ENCODE results near the gene POMGNT1. TPM values are rescaled to one million over a fixed set of nuclear protein-coding genes. Genes with fewer than 3 reads are reported as not detected.

The POMGNT1 gene
- total and polyA plus RNA-seq, 8 donors = 52.9 to 85.3 (median 71.8) TPM

DNA sequence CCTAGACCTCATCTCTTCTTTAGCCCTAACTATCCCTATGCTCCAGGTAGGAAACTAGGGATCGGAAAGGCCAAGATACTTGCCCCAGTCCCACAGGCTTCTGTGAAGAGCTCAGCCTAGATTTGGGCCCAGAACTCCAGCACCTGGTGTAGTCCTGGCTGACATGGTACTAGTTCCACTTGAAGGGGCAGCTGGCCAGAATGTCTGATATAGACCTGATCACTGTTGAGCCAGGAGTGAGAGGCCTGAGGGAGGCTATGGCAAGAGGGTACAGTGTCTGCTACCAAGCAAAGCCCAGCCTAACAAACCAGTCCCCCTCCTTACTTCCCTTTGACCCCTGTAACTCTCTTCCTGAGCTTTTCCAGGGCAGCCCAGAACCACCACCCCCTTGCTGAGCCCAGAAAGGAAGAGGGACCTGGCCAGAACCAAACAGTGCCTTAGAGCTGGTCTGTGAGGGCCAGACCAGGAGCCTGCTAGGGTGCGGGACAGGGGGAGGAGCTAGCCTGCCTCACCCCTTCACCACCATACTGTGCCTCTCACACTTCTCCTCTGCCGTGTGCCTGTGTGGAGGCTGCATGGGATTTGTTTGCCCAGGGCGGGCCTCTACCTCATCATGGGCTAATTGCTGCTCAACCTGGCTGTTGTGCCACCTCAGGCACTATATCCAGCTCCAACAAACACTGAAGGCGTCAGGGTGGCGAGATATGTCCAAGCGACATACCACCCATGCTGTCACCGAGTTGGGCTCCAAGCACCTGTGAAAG is 10.9 kb downstream of the POMGNT1 start:
- TF ChIP-seq, protein P1, sequence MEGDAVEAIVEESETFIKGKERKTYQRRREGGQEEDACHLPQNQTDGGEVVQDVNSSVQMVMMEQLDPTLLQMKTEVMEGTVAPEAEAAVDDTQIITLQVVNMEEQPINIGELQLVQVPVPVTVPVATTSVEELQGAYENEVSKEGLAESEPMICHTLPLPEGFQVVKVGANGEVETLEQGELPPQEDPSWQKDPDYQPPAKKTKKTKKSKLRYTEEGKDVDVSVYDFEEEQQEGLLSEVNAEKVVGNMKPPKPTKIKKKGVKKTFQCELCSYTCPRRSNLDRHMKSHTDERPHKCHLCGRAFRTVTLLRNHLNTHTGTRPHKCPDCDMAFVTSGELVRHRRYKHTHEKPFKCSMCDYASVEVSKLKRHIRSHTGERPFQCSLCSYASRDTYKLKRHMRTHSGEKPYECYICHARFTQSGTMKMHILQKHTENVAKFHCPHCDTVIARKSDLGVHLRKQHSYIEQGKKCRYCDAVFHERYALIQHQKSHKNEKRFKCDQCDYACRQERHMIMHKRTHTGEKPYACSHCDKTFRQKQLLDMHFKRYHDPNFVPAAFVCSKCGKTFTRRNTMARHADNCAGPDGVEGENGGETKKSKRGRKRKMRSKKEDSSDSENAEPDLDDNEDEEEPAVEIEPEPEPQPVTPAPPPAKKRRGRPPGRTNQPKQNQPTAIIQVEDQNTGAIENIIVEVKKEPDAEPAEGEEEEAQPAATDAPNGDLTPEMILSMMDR (IDR thresholded peaks at IDR 0.05) = no peak
- no peaks in the 10 kb centered on the region for H3K27me3 ChIP-seq
- DNase-seq (no peak), ATAC-seq (peak; percentile 65)
- peaks cover 0 to 38% of the 10 kb centered on the region in 2 donors for H3K36me3 ChIP-seq
- H3K4me3 ChIP-seq = no peak overlapping the region
- no peaks in the 10 kb centered on the region for H3K9me3 ChIP-seq
- intact Hi-C loops (cut with DNase I) = no loop called here
- no peak overlapping the region for H3K27ac ChIP-seq
- peaks cover 18 to 25% of the 10 kb centered on the region in 2 donors for H3K4me1 ChIP-seq

DNA sequence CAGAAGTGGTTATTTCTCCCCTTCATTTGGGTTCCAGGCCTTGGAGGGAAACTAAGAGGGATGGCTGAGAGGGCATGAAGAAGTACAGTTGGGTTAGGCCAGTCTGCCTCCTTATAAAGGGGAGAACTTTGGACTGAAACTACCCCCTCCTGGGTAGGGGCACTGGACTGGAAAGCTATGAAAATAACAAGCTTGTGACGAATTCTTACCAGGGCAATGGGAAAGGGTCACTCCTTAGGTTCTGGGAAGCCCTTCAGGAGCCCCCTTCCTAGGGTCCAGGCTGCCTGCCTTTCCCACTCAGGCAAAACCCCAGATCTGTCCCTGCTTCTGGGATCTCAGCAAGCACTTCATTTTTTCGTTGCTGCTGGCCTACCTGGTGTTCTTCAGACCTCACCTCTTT is 12.2 kb downstream of the POMGNT1 start:
- intact Hi-C loops (cut with DNase I) = no loop called here
- peaks cover 18 to 25% of the 10 kb centered on the region in 2 donors for H3K4me1 ChIP-seq
- no peak for DNase-seq
- no peaks in the 10 kb centered on the region for H3K27me3 ChIP-seq
- peaks cover 0 to 26% of the 10 kb centered on the region in 2 donors for H3K36me3 ChIP-seq
- H3K27ac ChIP-seq = no peak overlapping the region
- H3K9me3 ChIP-seq = no peaks in the 10 kb centered on the region
- no peak overlapping the region for H3K4me3 ChIP-seq
- ATAC-seq = no peak
- TF ChIP-seq, protein P1 (IDR thresholded peaks at IDR 0.05) = no peak

DNA sequence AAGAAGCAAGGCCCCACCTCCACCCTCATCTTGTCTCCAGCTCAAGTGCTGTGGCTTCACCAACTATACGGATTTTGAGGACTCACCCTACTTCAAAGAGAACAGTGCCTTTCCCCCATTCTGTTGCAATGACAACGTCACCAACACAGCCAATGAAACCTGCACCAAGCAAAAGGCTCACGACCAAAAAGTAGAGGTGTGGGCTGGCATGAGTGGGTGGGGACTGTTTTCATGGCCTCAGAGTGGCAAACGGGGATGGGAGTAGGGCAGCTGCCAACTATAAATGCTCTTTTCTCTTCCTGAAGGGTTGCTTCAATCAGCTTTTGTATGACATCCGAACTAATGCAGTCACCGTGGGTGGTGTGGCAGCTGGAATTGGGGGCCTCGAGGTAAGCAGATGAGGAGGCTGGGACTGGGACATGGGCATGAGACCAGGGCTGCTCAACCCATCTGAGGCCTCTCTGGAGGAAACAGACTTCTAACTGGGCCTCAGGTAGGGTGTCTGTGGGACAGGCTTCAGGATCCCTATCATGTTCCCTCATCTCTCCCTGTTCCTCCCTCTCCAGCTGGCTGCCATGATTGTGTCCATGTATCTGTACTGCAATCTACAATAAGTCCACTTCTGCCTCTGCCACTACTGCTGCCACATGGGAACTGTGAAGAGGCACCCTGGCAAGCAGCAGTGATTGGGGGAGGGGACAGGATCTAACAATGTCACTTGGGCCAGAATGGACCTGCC is 13.1 kb downstream of the POMGNT1 start:
- TF ChIP-seq, protein P1 (IDR thresholded peaks at IDR 0.05) = no peak
- DNase-seq (no peak), ATAC-seq (no peak)
- intact Hi-C loops (cut with DNase I) = no loop called here
- Histone ChIP-seq H3K4me3 (no peak overlapping the region), H3K4me1 (peaks cover 19 to 25% of the 10 kb centered on the region in 2 donors), H3K9me3 (no peaks in the 10 kb centered on the region), H3K36me3 (peaks cover 0 to 16% of the 10 kb centered on the region in 2 donors), H3K27ac (no peak overlapping the region), H3K27me3 (no peaks in the 10 kb centered on the region)

DNA sequence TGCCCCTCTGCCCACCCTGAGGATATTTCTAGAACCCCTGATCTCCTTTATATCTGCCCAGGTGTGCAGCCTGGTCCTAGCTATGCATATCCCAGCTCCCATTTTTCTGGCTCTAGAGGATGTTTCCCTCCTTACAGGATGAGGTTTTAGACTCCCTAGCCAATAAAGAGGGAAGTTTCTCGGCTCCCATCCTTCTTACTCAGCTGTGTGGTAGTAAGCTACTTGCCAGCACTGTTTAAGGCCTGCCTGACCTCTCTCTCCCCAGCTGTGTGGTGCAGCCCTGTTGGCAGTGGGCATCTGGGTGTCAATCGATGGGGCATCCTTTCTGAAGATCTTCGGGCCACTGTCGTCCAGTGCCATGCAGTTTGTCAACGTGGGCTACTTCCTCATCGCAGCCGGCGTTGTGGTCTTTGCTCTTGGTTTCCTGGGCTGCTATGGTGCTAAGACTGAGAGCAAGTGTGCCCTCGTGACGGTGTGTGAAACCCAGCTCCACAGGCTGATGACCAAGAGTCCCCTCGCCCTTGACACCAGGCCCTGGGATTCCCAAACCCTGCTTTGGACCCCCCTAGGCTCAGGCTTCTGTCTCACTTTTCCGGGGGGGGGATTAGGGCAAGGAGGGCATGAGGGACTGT is 14.2 kb downstream of the POMGNT1 start:
- Histone ChIP-seq H3K4me1 (peaks cover 21 to 24% of the 10 kb centered on the region in 2 donors), H3K9me3 (no peaks in the 10 kb centered on the region), H3K4me3 (no peak overlapping the region), H3K36me3 (peaks cover 0 to 6% of the 10 kb centered on the region in 2 donors), H3K27me3 (no peaks in the 10 kb centered on the region), H3K27ac (peak overlapping the region; percentile 68 to 71)
- intact Hi-C loops (cut with DNase I) = no loop called here
- no peak for ATAC-seq
- no peak for DNase-seq
- TF ChIP-seq, protein P1 (IDR thresholded peaks at IDR 0.05) = no peak

Measured in left lung (tissue), 10 donors.